A673 (cell line): ENCODE data around the gene RELN. TPM values are rescaled to one million over a fixed set of nuclear protein-coding genes. Genes with fewer than 3 reads are reported as not detected.

ENCODE experiments used
- BruUV-seq: library from RNA; stranded (reverse); fragments of 400-500 nt; replicated peaks from 2 replicates; lab custom pipeline; 2021; lab: Mats Ljungman, UMichigan
- CTCF ChIA-PET: fragments of 300-600 bp; sonication (Branson Sonifier 250); formaldehyde crosslinking; loops from one replicate; lab custom pipeline; 2022; ENCODE audit warnings: antibody characterized with exemption; lab: Charles Lee
- POLR2A ChIA-PET: fragments of 300-600 bp; sonication (Branson Sonifier 250); formaldehyde crosslinking; loops from one replicate; lab custom pipeline; 2022; ENCODE audit warnings: antibody characterized with exemption; ENCODE audit not compliant: low non-redundant PET; lab: Charles Lee
- DNase-seq: peaks from one replicate; pipeline ENCODE4 v3.0.0-alpha.2; 2015; ENCODE audit warnings: low spot score
- H3K27ac ChIP-seq: fragments of 200-600 bp; sonication (generic); 2 replicates; pipeline ENCODE4 v1.5.1; 2016; ENCODE audit warnings: mixed run types, low read depth, mild to moderate bottlenecking, mixed read lengths, antibody characterized with exemption, low read length; ENCODE audit not compliant: poor library complexity, severe bottlenecking
- H3K27me3 ChIP-seq: fragments of 200-600 bp; sonication (generic); replicated peaks from 2 replicates; pipeline ENCODE4 v1.6.1; 2017; ENCODE audit warnings: mixed run types, low read depth, mild to moderate bottlenecking, mixed read lengths, antibody characterized with exemption, low read length; ENCODE audit not compliant: insufficient read depth, poor library complexity
- H3K36me3 ChIP-seq: fragments of 200-600 bp; sonication (generic); 2 replicates; pipeline ENCODE4 v1.6.1; 2016; ENCODE audit warnings: mixed run types, mild to moderate bottlenecking, mixed read lengths, antibody characterized with exemption, low read length; ENCODE audit not compliant: insufficient read depth, poor library complexity, severe bottlenecking
- H3K4me1 ChIP-seq: fragments of 200-600 bp; sonication (generic); 2 replicates; pipeline ENCODE4 v1.6.1; 2017; ENCODE audit warnings: mixed run types, mild to moderate bottlenecking, mixed read lengths, antibody characterized with exemption, low read length; ENCODE audit not compliant: insufficient read depth, poor library complexity, severe bottlenecking
- H3K4me3 ChIP-seq: fragments of 200-600 bp; sonication (generic); 2 replicates; pipeline ENCODE4 v1.5.1; 2016; ENCODE audit warnings: low read depth, mixed run types, mild to moderate bottlenecking, mixed read lengths, low read length; ENCODE audit not compliant: poor library complexity, severe bottlenecking
- H3K9me3 ChIP-seq: fragments of 200-600 bp; sonication (generic); 2 replicates; pipeline ENCODE4 v1.6.1; 2016; ENCODE audit warnings: mixed run types, low read depth, mild to moderate bottlenecking, mixed read lengths, antibody characterized with exemption, low read length; ENCODE audit not compliant: poor library complexity, severe bottlenecking
- EZH2 ChIP-seq: fragments of 200-600 bp; sonication (generic); IDR thresholded peaks from 2 replicates; pipeline ENCODE4 v1.6.1; 2017; ENCODE audit warnings: borderline replicate concordance, low read depth, mild to moderate bottlenecking, mixed read lengths, antibody characterized with exemption, low read length; ENCODE audit not compliant: poor library complexity, severe bottlenecking
- intact Hi-C: fragments of 100-400 bp; cut with micrococcal nuclease; formaldehyde crosslinking; loops from one replicate; pipeline ENCODE4 v1.10.0; 2022; ENCODE audit not compliant: unreplicated experiment
- total RNA-seq: library from RNA; stranded (reverse); gene quantifications from 2 replicates; pipeline ENCODE4 v1.2.3, GENCODE V29; 2021
- TF ChIP-seq, protein P1 (sequence below): fragments of 300-800, 200-600 bp; sonication (generic); conservative IDR thresholded peaks from 2 replicates; pipeline ENCODE4 v1.5.1; 2017; ENCODE audit warnings: low read depth, mild to moderate bottlenecking, antibody characterized with exemption, low read length, moderate library complexity, mixed read lengths

Gene RELN
- total RNA-seq, 1 experiment from 2014 or later: not detected

DNA sequence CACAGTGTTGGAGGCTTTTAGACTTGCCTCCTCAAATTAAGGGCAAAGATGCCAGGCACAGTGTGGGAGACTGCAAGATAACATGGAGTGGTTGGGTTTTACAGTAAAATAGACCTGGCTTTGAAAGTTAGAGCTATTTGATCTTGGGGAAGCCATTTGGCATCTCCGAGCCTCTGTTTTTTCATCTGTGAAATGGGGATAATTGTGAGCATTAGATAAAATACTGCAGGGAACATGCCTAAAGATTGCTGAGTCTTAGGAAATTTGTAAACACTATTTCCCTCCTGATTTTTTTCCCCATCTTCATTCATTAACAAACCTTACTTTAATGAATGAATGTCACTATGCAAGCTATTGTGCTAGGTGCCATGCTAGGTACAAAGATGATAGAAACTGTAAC, 302.2 kb downstream of the RELN start:
- no peak for DNase-seq
- TF ChIP-seq EZH2: no peak
- TF ChIP-seq, protein P1, sequence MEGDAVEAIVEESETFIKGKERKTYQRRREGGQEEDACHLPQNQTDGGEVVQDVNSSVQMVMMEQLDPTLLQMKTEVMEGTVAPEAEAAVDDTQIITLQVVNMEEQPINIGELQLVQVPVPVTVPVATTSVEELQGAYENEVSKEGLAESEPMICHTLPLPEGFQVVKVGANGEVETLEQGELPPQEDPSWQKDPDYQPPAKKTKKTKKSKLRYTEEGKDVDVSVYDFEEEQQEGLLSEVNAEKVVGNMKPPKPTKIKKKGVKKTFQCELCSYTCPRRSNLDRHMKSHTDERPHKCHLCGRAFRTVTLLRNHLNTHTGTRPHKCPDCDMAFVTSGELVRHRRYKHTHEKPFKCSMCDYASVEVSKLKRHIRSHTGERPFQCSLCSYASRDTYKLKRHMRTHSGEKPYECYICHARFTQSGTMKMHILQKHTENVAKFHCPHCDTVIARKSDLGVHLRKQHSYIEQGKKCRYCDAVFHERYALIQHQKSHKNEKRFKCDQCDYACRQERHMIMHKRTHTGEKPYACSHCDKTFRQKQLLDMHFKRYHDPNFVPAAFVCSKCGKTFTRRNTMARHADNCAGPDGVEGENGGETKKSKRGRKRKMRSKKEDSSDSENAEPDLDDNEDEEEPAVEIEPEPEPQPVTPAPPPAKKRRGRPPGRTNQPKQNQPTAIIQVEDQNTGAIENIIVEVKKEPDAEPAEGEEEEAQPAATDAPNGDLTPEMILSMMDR: no peak
- H3K27ac ChIP-seq: no peak overlapping the region
- ChIA-PET CTCF (no interaction called here), POLR2A (no interaction called here)
- no peaks in the 10 kb centered on the region for H3K36me3 ChIP-seq
- H3K27me3 ChIP-seq: peaks cover 55% of the 10 kb centered on the region
- H3K4me1 ChIP-seq: no peaks in the 10 kb centered on the region
- BruUV-seq: no TSS peak
- intact Hi-C loops: no loop called here
- no peak overlapping the region for H3K4me3 ChIP-seq
- no peaks in the 10 kb centered on the region for H3K9me3 ChIP-seq

DNA sequence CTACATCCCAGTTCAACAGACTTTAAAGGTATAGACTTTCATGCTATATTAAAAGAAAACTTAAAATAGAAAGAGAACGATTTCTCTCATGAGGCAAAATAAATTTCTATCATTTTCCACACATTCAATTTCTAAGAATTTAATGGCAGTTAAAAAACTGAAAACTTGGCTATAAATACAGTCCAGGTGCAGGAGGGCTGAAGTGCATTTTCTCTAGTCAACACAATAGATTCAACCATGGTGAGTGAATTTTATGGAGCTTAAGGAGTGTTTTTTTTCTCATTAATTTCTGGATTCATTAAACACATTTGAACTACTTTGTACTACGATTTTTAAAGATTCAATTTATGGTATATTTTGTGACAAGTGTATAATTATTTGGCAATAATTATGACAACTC, 302.7 kb downstream of the RELN start:
- Histone ChIP-seq H3K27ac (no peak overlapping the region), H3K36me3 (no peaks in the 10 kb centered on the region), H3K27me3 (peaks cover 55% of the 10 kb centered on the region), H3K4me3 (no peak overlapping the region), H3K9me3 (no peaks in the 10 kb centered on the region), H3K4me1 (no peaks in the 10 kb centered on the region)
- intact Hi-C loops: no loop called here
- no peak for TF ChIP-seq EZH2
- TF ChIP-seq, protein P1: no peak
- BruUV-seq: no TSS peak
- POLR2A ChIA-PET: no interaction called here
- CTCF ChIA-PET: no interaction called here
- no peak for DNase-seq

DNA sequence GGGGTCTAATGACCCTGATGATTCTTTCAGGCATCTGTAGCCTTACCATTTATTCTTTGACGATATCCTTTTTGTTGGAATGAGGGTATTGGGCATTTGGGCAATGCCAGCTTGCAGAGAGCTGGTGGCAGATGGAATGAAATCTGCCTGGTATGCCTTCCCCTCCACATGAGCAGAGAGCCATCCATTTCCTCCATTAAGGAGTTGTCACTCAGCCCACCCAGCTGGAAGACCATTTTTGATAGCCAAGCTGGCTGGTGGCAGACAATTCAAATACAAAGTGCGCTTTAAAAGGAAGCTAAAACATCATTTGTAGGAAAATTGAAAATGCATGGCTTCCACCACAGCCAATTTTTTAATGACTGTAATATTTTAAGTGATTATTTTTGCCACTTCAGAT, 303.4 kb downstream of the RELN start:
- Histone ChIP-seq H3K27me3 (peaks cover 52% of the 10 kb centered on the region), H3K36me3 (no peaks in the 10 kb centered on the region), H3K27ac (no peak overlapping the region), H3K4me1 (no peaks in the 10 kb centered on the region), H3K4me3 (no peak overlapping the region), H3K9me3 (no peaks in the 10 kb centered on the region)
- no peak for DNase-seq
- BruUV-seq: no TSS peak
- intact Hi-C loops: no loop called here
- POLR2A ChIA-PET: no interaction called here
- TF ChIP-seq, protein P1: no peak
- no peak for TF ChIP-seq EZH2
- CTCF ChIA-PET: no interaction called here
